ENCODE results near the gene TMEM39B.
"Not testable (repeated sequence)": the region's sequence is repeated elsewhere in the genome, so short reads cannot be mapped to it uniquely, and the experiment has no call there.

The TMEM39B gene

GRCh38 chr1:32071758-32072621 lies 749 bp upstream of the TMEM39B start:
- peaks cover 8% of the 10 kb centered on the region for H3K36me3 ChIP-seq (ENCODE audit: control insufficient read depth, insufficient read depth, low read length)
- DNase-seq (ENCODE audit: extremely low read depth, insufficient read length): no peak
- H3K27me3 ChIP-seq (replicated peaks; ENCODE audit: control insufficient read depth, insufficient read depth, low read length): no peaks in the 10 kb centered on the region
- TF ChIP-seq CTCF (IDR thresholded peaks at IDR 0.05; ENCODE audit: insufficient read depth, low read length, poor library complexity, severe bottlenecking): no peak
- peak overlapping the region; percentile 91 for H3K4me3 ChIP-seq (replicated peaks; ENCODE audit: low read depth, low read length)

GRCh38 chr1:32073299-32074229 lies 825 bp downstream of the TMEM39B start:
- H3K36me3 ChIP-seq (ENCODE audit: control insufficient read depth, insufficient read depth, low read length): peaks cover 15% of the 10 kb centered on the region
- H3K4me3 ChIP-seq (replicated peaks; ENCODE audit: low read depth, low read length): peak overlapping the region; percentile 91
- TF ChIP-seq CTCF (IDR thresholded peaks at IDR 0.05; ENCODE audit: insufficient read depth, low read length, poor library complexity, severe bottlenecking): peak; percentile 34
- DNase-seq (ENCODE audit: extremely low read depth, insufficient read length): no peak
- H3K27me3 ChIP-seq (replicated peaks; ENCODE audit: control insufficient read depth, insufficient read depth, low read length): no peaks in the 10 kb centered on the region

GRCh38 chr1:32074841-32075240 lies 2.1 kb downstream of the TMEM39B start:
- peaks cover 15% of the 10 kb centered on the region for H3K36me3 ChIP-seq (ENCODE audit: control insufficient read depth, insufficient read depth, low read length)
- no peaks in the 10 kb centered on the region for H3K27me3 ChIP-seq (replicated peaks; ENCODE audit: control insufficient read depth, insufficient read depth, low read length)
- no peak for DNase-seq (ENCODE audit: extremely low read depth, insufficient read length)
- no peak for TF ChIP-seq CTCF (IDR thresholded peaks at IDR 0.05; ENCODE audit: insufficient read depth, low read length, poor library complexity, severe bottlenecking)
- H3K4me3 ChIP-seq (replicated peaks; ENCODE audit: low read depth, low read length): no peak overlapping the region

- no peaks in the 10 kb centered on the region for H3K27me3 ChIP-seq (replicated peaks; ENCODE audit: control insufficient read depth, insufficient read depth, low read length)
- H3K4me3 ChIP-seq (replicated peaks; ENCODE audit: low read depth, low read length): no peak overlapping the region
- H3K36me3 ChIP-seq (ENCODE audit: control insufficient read depth, insufficient read depth, low read length): peaks cover 15% of the 10 kb centered on the region
- no peak for DNase-seq (ENCODE audit: extremely low read depth, insufficient read length)
- no peak for TF ChIP-seq CTCF (IDR thresholded peaks at IDR 0.05; ENCODE audit: insufficient read depth, low read length, poor library complexity, severe bottlenecking)
Observed at GRCh38 chr1:32077451-32077850, 4.7 kb downstream of the TMEM39B start.

GRCh38 chr1:32082022-32082421 lies 9.3 kb downstream of the TMEM39B start:
- TF ChIP-seq CTCF (IDR thresholded peaks at IDR 0.05; ENCODE audit: insufficient read depth, low read length, poor library complexity, severe bottlenecking): no peak
- no peak for DNase-seq (ENCODE audit: extremely low read depth, insufficient read length)
- Histone ChIP-seq H3K36me3 (ENCODE audit: control insufficient read depth, insufficient read depth, low read length) (peaks cover 6% of the 10 kb centered on the region), H3K27me3 (replicated peaks; ENCODE audit: control insufficient read depth, insufficient read depth, low read length) (no peaks in the 10 kb centered on the region), H3K4me3 (replicated peaks; ENCODE audit: low read depth, low read length) (no peak overlapping the region)

- not testable (repeated sequence) for H3K4me3 ChIP-seq (replicated peaks; ENCODE audit: low read depth, low read length); H3K27me3 ChIP-seq (replicated peaks; ENCODE audit: control insufficient read depth, insufficient read depth, low read length); H3K36me3 ChIP-seq (ENCODE audit: control insufficient read depth, insufficient read depth, low read length); DNase-seq (ENCODE audit: extremely low read depth, insufficient read length)
Observed at GRCh38 chr1:32086381-32086780, 13.6 kb downstream of the TMEM39B start.
